NOMO-1 treated with dmso at 0.1 percent for 144 hours (cell line): ENCODE results near the gene BTN3A1.
A peak's percentile ranks its signal among the peaks of the same experiment; 100 is the strongest.
"Not testable (repeated sequence)": the region's sequence is repeated elsewhere in the genome, so short reads cannot be mapped to it uniquely, and the experiment has no call there.

Source experiments
- DNase-seq: peaks from one replicate; lab custom pipeline; 2025; ENCODE audit not compliant: unreplicated experiment; lab: John Stamatoyannopoulos, UW

BTN3A1 gene

DNA sequence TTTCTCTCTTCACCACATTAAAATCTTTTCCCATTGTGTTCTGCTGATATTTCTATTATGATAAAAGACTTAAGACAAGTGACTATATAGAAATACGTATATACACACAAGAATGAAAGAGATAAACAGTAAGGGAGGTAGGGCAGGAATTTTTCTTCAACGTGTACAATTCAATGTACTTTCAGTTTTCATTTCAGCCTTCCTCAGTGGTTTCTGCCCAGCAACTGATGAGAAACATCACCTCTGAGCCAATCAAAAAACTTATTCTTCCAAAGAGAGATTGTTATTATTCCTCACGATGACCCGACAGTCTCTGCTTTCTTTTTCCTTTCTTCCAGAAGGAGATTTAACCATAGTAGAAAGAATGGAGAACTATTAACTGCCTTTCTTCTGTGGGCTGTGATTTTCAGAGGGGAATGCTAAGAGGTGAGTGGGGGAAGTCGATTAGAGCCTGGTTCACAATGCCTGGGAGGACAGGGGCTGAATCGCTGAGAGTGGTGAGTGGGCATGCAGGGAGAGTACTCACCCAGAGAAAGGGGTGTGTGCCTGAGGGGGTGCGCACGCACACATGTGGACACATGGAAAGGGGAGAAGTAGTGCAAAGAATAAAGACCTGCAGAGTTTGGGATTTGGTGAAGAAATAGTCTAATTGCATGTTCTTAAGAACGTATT lies at the start of gene BTN3A1:
Gene BTN3A1, plus strand, starts transcription at position 289 of the 672 bp plus-strand sequence. CDS start 3,289 bp downstream, outside the sequence.
- peak; percentile 49 for DNase-seq

GRCh38 chr6:26352315-26352714 lies 49.8 kb upstream of the BTN3A1 start:
- DNase-seq: no peak

- DNase-seq: no peak
Observed at GRCh38 chr6:26354162-26354561, 47.9 kb upstream of the BTN3A1 start.

GRCh38 chr6:26355366-26355765 lies 46.7 kb upstream of the BTN3A1 start:
- DNase-seq: no peak

- not testable (repeated sequence) for DNase-seq
Observed at GRCh38 chr6:26357543-26357942, 44.5 kb upstream of the BTN3A1 start.

GRCh38 chr6:26358511-26358981 lies 43.5 kb upstream of the BTN3A1 start:
- DNase-seq: peak; percentile 34

GRCh38 chr6:26359765-26360164 lies 42.3 kb upstream of the BTN3A1 start:
- DNase-seq: no peak

DNA sequence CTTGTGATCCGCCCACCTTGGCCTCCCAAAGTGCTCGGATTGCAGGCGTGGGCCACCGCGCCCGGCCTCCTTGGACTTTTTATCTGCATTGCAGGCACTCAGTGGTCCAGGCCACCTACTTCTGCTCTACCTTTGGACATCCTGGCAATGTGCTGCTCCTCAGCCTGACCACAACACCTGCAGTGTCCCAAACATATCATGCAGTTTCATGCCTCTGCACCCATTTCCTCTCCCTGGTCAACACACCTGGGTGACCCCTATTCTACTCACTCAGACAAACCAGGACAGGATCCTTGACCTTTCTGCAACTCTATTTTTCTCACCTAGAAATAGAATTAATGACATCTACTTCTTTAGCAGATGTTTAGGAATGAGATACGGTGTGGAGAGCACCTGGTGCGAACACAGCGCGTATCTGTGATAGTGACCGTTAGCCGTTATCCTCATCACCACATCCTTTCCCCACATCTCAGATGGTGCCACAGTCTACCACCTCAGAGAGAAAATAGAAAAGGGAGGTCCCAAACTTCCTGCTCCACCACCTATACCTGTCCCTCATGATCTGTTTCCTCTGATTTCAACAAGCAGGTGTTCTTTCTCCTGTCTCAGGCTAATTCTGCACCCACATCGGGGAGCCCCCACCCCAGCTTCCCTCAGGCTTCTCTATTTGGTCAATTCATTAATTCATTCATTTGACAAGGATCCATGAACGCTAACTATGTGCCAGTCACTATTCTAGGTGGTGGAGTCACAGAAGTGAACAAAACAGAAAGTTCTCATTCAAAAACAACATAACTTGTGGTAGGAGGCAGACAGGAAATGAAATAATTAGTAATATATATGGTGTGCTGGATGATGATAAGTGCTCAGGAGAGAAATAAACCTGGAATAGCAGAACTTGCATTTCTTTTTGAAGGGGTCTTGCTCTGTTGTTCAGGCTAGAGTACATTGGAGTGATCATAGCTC lies 41.3 kb upstream of the BTN3A1 start:
- no peak for DNase-seq

GRCh38 chr6:26361544-26361943 lies 40.5 kb upstream of the BTN3A1 start:
- no peak for DNase-seq

DNA sequence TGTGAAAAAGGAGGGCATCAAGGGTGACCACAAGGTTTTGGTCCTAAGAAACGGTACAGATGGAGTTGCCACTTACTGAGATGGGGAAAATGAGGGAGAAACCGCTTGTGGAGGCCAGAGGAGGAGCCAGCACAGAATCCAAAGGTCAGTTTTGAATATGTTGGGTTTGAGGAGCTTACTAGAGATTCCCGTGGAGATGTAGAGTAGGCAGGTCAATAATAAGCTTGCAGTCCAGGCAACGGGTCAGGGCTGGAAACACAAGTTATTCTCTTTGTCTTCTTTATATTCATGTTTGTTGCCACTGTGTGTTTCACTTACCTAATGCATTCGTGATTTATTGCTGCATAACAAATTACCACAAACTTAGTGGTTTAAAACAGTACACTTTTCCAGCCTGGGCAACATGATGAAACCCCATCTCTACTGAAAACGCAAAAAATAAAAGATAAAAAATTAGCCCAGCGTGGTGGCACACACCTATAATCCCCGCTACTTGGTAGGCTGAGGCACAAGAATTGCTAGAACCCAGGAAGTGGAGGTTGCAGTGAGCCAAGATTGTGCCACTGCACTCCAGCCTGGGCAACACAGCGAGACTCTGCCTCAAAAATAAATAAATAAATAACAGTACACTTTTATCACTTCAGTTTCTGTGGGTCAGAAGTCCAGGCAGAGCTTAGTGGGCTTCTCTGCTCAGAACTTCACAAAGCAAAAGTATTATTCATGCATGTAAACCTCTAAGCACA lies 39.8 kb upstream of the BTN3A1 start:
- DNase-seq: no peak

GRCh38 chr6:26362836-26363220 lies 39.2 kb upstream of the BTN3A1 start:
- DNase-seq: no peak

DNA sequence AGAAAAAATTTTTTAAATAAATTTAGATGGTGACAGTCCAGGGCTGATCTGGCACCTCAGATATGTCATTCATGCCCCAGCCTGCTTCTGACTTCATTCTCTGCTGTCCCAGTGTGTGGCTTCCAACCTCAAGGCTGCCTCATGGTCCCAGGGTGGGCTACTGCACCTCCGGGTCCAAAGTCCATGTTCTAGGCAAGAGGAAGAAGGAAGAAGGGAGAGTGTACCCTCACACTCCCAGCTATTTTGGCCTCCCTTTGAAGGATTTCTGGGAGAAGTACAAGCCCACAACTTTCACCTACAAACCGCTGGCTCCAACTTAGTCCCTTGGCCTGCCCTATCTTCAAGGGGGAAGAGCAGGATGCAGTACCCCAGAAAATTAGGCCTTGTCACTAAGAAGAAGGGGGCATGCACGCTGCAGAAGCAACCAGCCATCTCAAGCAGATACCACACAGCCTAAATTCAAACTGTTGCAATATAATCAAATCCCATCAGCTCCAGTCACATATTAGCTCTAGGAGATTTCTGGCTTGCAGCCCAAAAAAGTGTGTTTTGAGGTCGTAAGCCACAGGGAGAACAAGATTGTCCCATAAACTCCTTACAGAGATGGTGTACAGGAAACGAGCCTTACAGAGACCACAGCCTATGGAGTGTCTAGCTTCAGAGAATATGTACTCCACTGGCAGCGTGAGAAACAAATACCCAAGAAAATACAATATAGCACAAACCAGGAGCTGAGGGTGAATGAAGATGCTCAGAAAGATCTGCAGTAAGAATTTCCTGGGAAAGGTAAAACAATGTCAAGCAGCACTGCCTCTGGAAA lies 38.0 kb upstream of the BTN3A1 start:
- no peak for DNase-seq

GRCh38 chr6:26365633-26365995 lies 36.5 kb upstream of the BTN3A1 start:
- no peak for DNase-seq

DNA sequence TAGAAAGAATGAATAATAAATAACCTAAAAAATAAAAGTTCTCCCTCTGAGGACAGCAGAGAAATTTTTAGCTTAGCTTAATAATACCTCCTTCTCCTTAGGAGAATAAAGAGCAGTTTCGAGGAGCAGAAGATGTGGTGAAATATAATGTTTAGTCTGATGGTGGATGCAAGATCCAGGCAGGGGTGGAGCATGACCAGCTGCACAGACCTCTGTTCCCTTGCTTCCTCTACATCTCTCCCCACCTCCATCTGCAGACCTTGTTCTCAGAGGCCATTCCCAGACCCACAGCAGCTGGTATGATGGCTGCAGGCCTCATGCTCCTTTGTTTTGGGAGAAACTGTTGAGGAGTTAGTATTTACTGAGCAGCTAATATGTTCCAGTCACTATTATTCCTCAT lies 35.6 kb upstream of the BTN3A1 start:
- no peak for DNase-seq

DNA sequence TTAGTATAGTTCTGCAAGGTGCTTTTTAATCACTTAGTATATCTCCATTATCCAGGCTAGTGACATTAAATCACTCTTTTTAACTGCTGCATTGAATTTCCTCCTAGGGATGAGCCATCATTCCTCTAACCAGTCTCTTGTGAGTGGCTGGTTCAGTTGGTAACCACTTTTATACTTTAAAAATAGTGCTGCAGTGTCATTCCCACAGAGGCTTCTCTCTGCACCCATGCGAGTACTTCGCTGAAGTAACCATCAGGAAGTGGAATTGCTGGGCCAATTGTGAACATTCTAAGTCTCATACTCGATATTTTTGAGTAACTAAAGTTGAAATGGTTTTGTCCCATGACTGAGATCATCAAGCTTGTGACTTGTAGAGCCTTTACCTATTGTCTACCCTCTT lies 35.0 kb upstream of the BTN3A1 start:
- no peak for DNase-seq

DNA sequence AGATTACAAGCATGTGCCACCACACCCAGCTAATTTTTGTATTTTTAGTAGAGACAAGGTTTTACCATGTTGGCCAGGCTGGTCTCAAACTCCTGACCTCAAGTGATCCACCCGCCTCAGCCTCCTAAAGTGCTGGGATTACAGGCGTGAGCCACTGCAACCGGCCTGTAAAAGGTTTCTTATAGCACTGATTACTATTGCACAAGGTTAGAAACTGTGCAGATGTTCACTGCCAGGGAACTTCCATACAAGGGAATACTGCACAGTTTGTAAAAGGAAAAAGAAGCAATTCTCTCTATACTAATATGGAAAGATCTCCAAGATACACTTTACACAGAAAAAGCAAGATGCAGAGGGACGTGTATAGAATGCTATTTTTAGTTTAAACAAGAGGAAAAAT lies 30.3 kb upstream of the BTN3A1 start:
- DNase-seq: not testable (repeated sequence)

DNA sequence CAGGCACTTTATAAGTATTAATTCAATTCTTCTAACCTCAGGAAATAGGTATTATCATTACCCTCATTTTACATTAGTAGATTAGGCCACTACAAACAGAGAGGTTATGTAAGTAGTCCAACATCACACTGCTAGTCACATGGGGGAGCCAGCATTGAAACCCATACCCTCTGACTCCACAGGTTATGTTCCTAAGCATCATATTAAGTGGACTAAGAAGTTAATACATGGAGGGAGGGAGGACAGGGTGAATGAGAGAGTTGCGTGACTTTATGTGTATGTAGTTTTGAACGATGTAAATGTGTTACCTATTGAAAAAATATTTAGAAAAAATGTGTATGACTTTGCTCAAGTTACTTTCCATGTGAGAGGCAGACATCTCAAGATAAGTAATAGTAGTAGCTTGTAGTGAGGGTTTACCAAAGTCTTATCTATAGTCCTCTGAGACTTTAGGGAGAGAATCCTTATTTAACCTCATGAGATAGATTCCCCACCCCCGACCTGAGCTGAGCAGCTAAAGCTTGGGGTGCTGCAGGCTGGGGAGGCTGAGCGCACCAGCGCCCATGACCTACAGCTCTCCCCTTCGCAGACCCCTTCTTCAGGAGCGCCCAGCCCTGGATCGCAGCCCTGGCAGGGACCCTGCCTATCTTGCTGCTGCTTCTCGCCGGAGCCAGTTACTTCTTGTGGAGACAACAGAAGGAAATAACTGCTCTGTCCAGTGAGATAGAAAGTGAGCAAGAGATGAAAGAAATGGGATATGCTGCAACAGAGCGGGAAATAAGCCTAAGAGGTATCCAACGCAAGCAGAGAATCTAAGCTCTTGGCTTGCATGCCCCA lies 29.5 kb upstream of the BTN3A1 start:
- no peak for DNase-seq

DNA sequence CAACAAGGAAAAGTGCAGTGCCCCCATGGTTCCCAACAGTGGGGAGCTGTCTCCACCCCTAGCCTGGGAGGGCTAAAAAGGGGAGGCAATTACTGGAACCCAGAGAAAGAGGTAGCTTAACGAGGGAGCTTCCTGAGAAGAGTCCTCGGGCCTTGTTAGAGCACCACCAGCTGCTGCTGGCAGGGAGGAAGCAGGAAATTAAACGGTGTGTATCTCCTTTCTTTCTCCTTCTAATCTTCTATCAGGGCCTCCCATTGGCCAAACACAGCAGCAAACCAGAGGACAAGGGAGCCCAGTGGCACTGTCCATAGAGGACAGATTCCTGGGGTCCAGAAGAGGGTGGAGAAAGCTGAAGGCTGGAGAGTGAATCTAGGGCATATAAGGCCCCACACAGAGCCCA lies 26.8 kb upstream of the BTN3A1 start:
- no peak for DNase-seq

DNA sequence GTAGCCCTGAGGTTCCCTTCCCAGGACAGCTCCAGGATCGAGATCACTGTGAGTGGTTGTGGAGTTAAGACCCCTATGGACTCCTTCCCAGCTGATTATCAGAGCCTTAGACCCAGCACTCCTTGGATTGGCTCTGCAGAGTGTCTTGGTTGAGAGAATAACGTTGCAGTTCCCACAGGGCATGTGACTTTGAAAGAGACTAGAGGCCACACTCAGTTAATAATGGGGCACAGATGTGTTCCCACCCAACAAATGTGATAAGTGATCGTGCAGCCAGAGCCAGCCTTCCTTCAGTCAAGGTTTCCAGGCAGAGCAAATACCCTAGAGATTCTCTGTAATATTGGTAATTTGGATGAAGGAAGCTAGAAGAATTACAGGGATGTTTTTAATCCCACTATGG lies 24.4 kb upstream of the BTN3A1 start:
- no peak for DNase-seq

- DNase-seq: not testable (repeated sequence)
Observed at GRCh38 chr6:26378143-26378542, 23.9 kb upstream of the BTN3A1 start.
